Subcutaneous abdominal adipose tissue (tissue), 5 donors: ENCODE results near the gene MYBBP1A.
A peak's percentile ranks its signal among the peaks of the same experiment; 100 is the strongest.

ENCODE experiments used
- H3K27ac ChIP-seq: one replicate; pipeline ENCODE4 v1.7.0; 2013; ENCODE audit warnings: low read depth, mild to moderate bottlenecking, inconsistent platforms, low read length, moderate library complexity
- H3K27me3 ChIP-seq, 5 donors: one replicate each; pipeline ENCODE4 v1.7.0; 2013; ENCODE audit warnings: low read length in 5 of 5, inconsistent platforms in 1 of 5; ENCODE audit not compliant: control insufficient read depth in 5 of 5, insufficient read depth in 4 of 5
- H3K36me3 ChIP-seq, 5 donors: one replicate each; pipeline ENCODE4 v1.7.0; 2013; ENCODE audit warnings: low read length in 5 of 5; ENCODE audit not compliant: control insufficient read depth in 5 of 5, insufficient read depth in 5 of 5
- H3K4me1 ChIP-seq, 5 donors: one replicate each; pipeline ENCODE4 v1.7.0; 2013; ENCODE audit warnings: low read length in 5 of 5, mild to moderate bottlenecking in 3 of 5, moderate library complexity in 1 of 5; ENCODE audit not compliant: control insufficient read depth in 5 of 5, insufficient read depth in 5 of 5
- H3K4me3 ChIP-seq, 5 donors: one replicate each; pipeline ENCODE4 v1.7.0; 2013; ENCODE audit warnings: low read length in 5 of 5, low read depth in 1 of 5
- H3K9ac ChIP-seq, 5 donors: one replicate each; pipeline ENCODE4 v1.7.0; 2013; ENCODE audit warnings: low read length in 5 of 5, mild to moderate bottlenecking in 4 of 5, moderate library complexity in 3 of 5
- H3K9me3 ChIP-seq, 5 donors: one replicate each; pipeline ENCODE4 v1.7.0; 2013; ENCODE audit warnings: low read length in 5 of 5; ENCODE audit not compliant: control insufficient read depth in 5 of 5
- donor health status: healthy.
- donor health status: healthy.
- donor health status: healthy.
- donor health status: healthy.
- donor health status: healthy.

MYBBP1A gene

DNA sequence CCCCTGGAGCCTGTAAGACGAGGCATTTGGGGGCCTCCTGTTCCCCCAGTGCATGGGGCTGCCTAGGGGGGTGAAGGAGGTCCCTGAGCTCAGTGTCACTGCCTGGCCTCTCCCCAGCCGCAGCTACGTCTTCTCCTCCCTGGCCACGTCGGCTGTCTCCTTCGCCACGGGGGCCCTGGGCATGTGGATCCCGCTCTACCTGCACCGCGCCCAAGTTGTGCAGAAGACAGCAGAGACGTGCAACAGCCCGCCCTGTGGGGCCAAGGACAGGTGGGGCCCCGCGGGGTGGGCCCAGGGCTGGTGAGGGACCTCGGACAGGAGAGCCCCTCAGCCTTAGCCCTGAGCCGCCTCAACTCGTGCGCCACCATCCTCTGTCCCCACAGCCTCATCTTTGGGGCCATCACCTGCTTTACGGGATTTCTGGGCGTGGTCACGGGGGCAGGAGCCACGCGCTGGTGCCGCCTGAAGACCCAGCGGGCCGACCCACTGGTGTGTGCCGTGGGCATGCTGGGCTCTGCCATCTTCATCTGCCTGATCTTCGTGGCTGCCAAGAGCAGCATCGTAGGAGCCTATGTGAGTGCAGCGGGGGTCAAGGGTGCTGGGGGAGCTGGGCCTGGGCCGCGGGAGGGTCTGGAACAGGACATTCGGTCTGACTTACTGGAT lies 22.2 kb downstream of the MYBBP1A start:
- Histone ChIP-seq H3K9me3 (no peaks in the 10 kb centered on the region), H3K27ac (peak overlapping the region; percentile 76), H3K27me3 (no peaks in the 10 kb centered on the region), H3K4me1 (peaks cover 15 to 95% (median 55%) of the 10 kb centered on the region in 5 donors), H3K4me3 (no peak overlapping the region), H3K36me3 (peaks cover 0 to 5% (median 0%) of the 10 kb centered on the region in 5 donors), H3K9ac (no peak overlapping the region)

DNA sequence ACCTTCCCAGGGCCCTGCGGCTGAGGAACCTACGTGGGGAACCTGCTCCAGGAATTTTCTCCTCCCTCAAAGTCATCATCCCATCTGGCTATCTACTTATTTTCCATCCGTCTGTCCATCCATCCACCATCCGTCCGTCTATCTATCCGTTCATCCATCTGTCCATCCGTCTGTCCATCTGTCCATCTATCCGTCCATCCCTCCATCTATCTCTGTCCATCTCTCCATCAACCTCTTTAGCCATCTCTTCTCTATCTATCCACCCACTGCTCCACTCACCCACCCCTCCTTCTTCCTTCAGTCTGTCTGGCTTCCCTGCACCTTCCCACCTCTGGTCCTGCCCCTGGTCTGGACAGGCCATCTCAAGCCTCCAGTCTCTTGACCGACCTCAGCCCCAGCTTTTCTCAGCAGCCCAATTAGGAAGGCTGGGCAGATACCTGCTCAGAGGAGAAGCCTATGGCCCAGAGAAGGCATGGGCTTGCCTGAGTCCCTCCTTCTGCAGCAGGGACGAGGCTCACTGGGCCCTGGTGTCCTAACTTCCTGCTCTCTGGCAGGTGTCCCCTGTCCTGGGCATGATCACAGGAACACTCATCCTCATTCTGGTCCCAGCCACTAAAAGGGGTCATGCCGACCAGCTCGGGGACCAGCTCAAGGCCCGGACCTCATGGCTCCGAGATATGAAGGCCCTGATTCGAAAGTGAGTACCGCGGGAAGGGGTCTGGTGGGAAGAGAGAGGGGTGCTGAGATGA lies 23.0 kb downstream of the MYBBP1A start:
- Histone ChIP-seq H3K4me1 (peaks cover 9 to 95% (median 54%) of the 10 kb centered on the region in 5 donors), H3K4me3 (no peak overlapping the region), H3K36me3 (no peaks in the 10 kb centered on the region), H3K27me3 (no peaks in the 10 kb centered on the region), H3K9me3 (no peaks in the 10 kb centered on the region), H3K9ac (peak overlapping the region in 1 of 5 donors; percentile 25), H3K27ac (peak overlapping the region; percentile 76)

DNA sequence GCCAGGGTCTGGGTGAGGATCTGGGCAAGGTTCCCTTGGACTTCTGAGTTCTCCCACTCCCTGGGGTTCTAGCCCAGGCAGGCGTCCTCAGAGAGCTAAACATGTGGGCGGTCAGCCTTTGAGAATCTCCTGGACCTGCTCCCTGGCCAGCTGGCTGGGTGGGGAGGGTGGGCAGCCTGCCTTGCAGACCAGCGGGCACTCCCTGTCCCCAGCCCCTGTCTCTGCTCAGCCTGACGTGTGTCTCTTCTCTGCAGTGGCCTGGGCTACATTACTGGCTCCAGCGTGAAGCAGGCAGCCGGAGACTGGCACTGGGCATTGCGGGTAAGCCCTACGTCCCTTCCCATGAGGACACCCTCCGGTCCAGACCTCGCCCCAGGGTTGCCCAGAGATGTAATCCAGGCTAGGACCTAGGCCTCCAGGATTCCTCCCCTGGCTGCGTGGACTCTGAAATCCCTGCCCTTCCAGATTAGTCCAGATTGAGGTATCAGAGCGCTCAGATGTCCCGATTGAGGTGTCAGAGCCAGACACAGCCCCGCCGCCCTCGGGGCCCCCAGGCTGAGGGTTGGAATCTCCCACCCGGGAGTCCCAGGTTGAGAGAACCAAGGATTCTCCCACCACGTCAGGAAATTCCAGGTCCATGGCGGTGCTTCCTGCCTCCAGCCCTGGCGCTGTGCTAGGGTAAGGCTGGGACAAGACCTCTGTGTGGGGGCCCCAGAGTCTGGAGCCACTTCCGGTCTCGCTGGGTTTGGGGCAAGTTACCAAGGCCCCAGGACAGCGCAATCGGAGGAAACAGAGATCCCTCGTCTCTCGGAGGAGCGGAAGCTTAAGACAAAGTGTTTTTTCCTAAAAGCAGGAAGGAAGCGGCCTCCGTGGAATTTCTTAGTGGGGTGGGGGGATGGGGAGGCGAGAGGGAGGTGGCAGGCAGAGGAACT lies 24.1 kb downstream of the MYBBP1A start:
- no peaks in the 10 kb centered on the region for H3K36me3 ChIP-seq
- H3K27me3 ChIP-seq = no peaks in the 10 kb centered on the region
- H3K4me1 ChIP-seq = peaks cover 2 to 92% (median 50%) of the 10 kb centered on the region in 5 donors
- H3K9me3 ChIP-seq = no peaks in the 10 kb centered on the region
- peak overlapping the region; percentile 76 for H3K27ac ChIP-seq
- H3K4me3 ChIP-seq = peak overlapping the region in 1 of 5 donors; percentile 1
- peak overlapping the region in 2 of 5 donors; percentile 5 to 53 for H3K9ac ChIP-seq

DNA sequence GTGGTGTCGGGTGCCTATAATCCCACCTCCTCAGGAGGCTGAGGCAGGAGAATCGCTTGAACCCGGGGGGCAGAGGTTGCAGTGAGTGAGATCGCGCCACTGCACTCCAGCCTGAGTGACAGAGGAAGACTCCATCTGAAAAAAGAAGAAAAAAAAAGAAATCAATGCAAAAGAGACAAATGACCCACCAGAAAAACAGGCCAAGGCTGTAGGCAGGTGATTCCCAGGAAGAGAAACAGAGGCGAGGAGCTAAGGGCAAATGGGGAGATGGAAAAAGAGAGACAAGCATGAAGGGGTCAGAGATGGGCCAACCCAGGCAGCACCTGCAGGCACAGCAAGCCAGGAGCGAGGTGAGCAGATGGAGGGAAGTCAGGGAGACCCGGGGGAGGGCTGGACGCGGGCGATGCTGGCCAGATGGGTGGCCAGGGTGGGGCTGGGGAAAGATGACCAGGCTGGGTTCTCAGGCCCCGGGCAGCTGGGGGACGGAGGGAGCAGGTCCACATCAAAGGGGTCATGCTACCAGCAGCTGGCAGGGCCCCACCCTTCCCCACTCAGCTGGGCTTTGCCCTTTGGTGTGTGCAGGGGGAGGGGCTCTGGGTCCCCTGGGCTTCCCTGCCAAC lies 25.5 kb downstream of the MYBBP1A start:
- Histone ChIP-seq H3K4me3 (no peak overlapping the region), H3K9ac (peak overlapping the region in 1 of 5 donors; percentile 53), H3K36me3 (peaks cover 0 to 2% (median 0%) of the 10 kb centered on the region in 5 donors), H3K4me1 (peaks cover 2 to 84% (median 41%) of the 10 kb centered on the region in 5 donors), H3K9me3 (no peaks in the 10 kb centered on the region), H3K27me3 (no peaks in the 10 kb centered on the region), H3K27ac (peak overlapping the region; percentile 76)

DNA sequence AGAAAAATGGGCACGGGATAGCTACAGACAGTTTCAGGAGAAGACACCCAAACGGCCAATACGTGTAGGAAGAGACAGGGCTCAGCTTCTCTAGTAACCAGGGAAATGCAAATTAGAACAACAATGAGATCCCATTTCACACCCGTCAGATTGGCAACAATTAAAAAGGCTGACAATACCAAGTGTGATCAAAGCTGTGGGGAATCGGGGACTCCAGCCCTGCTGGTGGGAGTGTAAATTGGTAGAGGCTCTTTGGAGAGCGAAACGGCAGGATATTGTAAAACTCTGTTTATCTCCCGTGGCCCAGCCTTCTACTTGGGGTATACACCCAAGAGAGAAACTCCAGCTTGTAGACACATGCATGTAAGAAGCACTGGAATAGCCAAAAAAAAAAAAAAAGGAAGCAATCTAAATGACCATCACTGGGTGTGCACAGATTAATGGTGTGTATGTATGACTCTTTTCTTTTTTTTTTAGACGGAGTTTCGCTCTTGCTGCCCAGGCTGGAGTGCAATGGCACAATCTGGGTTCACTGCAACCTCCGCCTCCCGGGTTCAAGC lies 27.5 kb downstream of the MYBBP1A start:
- Histone ChIP-seq H3K27me3 (no peaks in the 10 kb centered on the region), H3K9me3 (no peaks in the 10 kb centered on the region), H3K36me3 (peaks cover 0 to 2% (median 0%) of the 10 kb centered on the region in 5 donors), H3K4me3 (no peak overlapping the region), H3K9ac (no peak overlapping the region), H3K27ac (no peak overlapping the region), H3K4me1 (peaks cover 2 to 74% (median 32%) of the 10 kb centered on the region in 5 donors)

GRCh38 chr17:4527134-4527533 lies 28.1 kb downstream of the MYBBP1A start:
- no peaks in the 10 kb centered on the region for H3K9me3 ChIP-seq
- no peak overlapping the region for H3K27ac ChIP-seq
- no peaks in the 10 kb centered on the region for H3K27me3 ChIP-seq
- H3K4me1 ChIP-seq = peaks cover 1 to 74% (median 32%) of the 10 kb centered on the region in 5 donors
- H3K36me3 ChIP-seq = peaks cover 0 to 2% (median 0%) of the 10 kb centered on the region in 5 donors
- no peak overlapping the region for H3K4me3 ChIP-seq
- H3K9ac ChIP-seq = peak overlapping the region in 1 of 5 donors; percentile 50

- H3K4me1 ChIP-seq = peaks cover 0 to 73% (median 25%) of the 10 kb centered on the region in 5 donors
- no peak overlapping the region for H3K9ac ChIP-seq
- H3K9me3 ChIP-seq = no peaks in the 10 kb centered on the region
- H3K27ac ChIP-seq = no peak overlapping the region
- no peaks in the 10 kb centered on the region for H3K27me3 ChIP-seq
- peaks cover 0 to 2% (median 0%) of the 10 kb centered on the region in 5 donors for H3K36me3 ChIP-seq
- H3K4me3 ChIP-seq = no peak overlapping the region
These were observed 29.3 kb downstream of the MYBBP1A start for GRCh38 chr17:4525691-4526397.

DNA sequence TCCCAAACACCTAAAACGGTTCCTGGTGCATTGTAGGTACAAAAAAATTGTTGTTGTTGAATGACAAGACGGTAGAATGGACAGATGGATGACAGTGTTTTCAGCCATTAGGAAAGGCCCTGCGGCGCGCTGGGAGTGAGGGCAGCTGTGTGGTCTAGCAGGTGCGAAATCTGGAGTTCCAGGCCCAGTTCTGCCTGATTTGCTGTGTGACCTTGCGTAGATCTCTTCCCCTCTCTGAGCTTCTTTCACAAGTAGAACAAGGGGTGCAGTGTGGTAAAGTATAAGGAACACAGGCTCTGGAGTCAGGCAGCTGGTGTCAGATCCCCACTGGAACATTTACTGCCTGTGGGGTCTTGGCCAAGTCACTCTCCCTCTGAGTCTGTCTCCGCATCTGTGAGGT lies 31.2 kb downstream of the MYBBP1A start:
- Histone ChIP-seq H3K9me3 (no peaks in the 10 kb centered on the region), H3K36me3 (peaks cover 0 to 2% (median 0%) of the 10 kb centered on the region in 5 donors), H3K4me1 (peaks cover 0 to 73% (median 28%) of the 10 kb centered on the region in 5 donors), H3K27me3 (no peaks in the 10 kb centered on the region), H3K27ac (no peak overlapping the region), H3K9ac (no peak overlapping the region), H3K4me3 (no peak overlapping the region)

DNA sequence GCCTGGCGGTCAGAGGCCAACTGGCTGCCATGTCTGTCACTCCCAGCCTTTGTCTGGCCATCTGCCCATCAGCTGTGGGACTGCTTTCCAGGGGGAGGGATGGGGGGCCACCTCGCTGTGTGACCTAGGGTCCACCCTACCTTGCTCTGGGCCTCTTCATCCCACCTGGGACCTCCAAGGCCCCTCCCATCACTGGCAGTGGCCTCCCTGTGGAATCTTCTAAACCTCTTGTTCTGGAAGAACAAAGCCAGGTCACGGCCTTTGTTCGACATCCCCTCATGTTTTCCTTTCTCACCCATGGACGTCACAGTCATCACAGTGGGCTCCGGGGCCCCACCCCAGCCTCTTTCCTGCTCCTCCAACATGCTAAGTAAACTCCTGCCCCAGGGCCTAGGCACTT lies 32.5 kb downstream of the MYBBP1A start:
- no peak overlapping the region for H3K4me3 ChIP-seq
- H3K4me1 ChIP-seq = peaks cover 0 to 67% (median 27%) of the 10 kb centered on the region in 5 donors
- peak overlapping the region; percentile 87 for H3K27ac ChIP-seq
- H3K27me3 ChIP-seq = no peaks in the 10 kb centered on the region
- H3K36me3 ChIP-seq = peaks cover 0 to 2% (median 0%) of the 10 kb centered on the region in 5 donors
- no peaks in the 10 kb centered on the region for H3K9me3 ChIP-seq
- peak overlapping the region in 1 of 5 donors; percentile 16 for H3K9ac ChIP-seq
